Neural progenitor cell (in vitro differentiated cells): ENCODE results near the gene EIF4A3. TPM values are rescaled to one million over a fixed set of nuclear protein-coding genes. Genes with fewer than 3 reads are reported as not detected.
A peak's percentile ranks its signal among the peaks of the same experiment; 100 is the strongest.

ENCODE experiments used
- DNase-seq: peaks from one replicate; pipeline ENCODE4 v3.0.0-alpha.2; 2016; ENCODE audit warnings: low spot score
- H2AFZ ChIP-seq: fragments of 200-600 bp; sonication (generic); replicated peaks from 2 replicates; pipeline ENCODE4 v1.6.1; 2016; ENCODE audit warnings: antibody characterized with exemption
- H3F3A ChIP-seq: fragments of 200-600 bp; sonication (generic); 2 replicates; pipeline ENCODE4 v1.6.1; 2016; ENCODE audit warnings: antibody characterized with exemption, low read depth
- H3K27ac ChIP-seq: fragments of 200-600 bp; sonication (generic); 2 replicates; pipeline ENCODE4 v1.5.1; 2016; ENCODE audit warnings: mild to moderate bottlenecking
- H3K27me3 ChIP-seq: fragments of 200-600 bp; sonication (generic); 2 replicates; pipeline ENCODE4 v1.6.1; 2016; ENCODE audit warnings: mild to moderate bottlenecking, moderate library complexity
- H3K36me3 ChIP-seq: fragments of 200-600 bp; sonication (generic); 2 replicates; pipeline ENCODE4 v1.5.1; 2016
- H3K4me1 ChIP-seq: fragments of 200-600 bp; sonication (generic); 2 replicates; pipeline ENCODE4 v1.6.1; 2016; ENCODE audit warnings: mixed run types
- H3K4me2 ChIP-seq: fragments of 200-600 bp; sonication (generic); 2 replicates; pipeline ENCODE4 v1.6.1; 2016
- H3K4me3 ChIP-seq: fragments of 200-600 bp; sonication (generic); 2 replicates; pipeline ENCODE4 v1.5.1; 2016
- H3K79me2 ChIP-seq: fragments of 200-600 bp; sonication (generic); 2 replicates; pipeline ENCODE4 v1.6.1; 2016; ENCODE audit warnings: low read depth
- H3K9ac ChIP-seq: fragments of 200-600 bp; sonication (generic); 2 replicates; pipeline ENCODE4 v1.6.1; 2016
- H3K9me3 ChIP-seq: fragments of 200-600 bp; sonication (generic); 2 replicates; pipeline ENCODE4 v1.5.1; 2016; ENCODE audit warnings: low read depth
- H4K20me1 ChIP-seq: fragments of 200-600 bp; sonication (generic); 2 replicates; pipeline ENCODE4 v1.6.1; 2016; ENCODE audit warnings: low read depth
- H3K27ac Mint-ChIP-seq: 3 replicates; pipeline ENCODE4 v1.8.0; 2021; ENCODE audit warnings: mixed read lengths
- H3K27me3 Mint-ChIP-seq: 2 replicates; pipeline ENCODE4 v1.8.0; 2022; ENCODE audit warnings: low read depth, mild to moderate bottlenecking, inconsistent platforms, moderate library complexity, mixed read lengths; ENCODE audit not compliant: insufficient read depth
- H3K36me3 Mint-ChIP-seq: 3 replicates; pipeline ENCODE4 v1.8.0; 2021; ENCODE audit warnings: mixed read lengths
- H3K4me1 Mint-ChIP-seq: 3 replicates; pipeline ENCODE4 v1.8.0; 2021; ENCODE audit warnings: mixed read lengths
- H3K4me3 Mint-ChIP-seq: 3 replicates; pipeline ENCODE4 v1.8.0; 2021; ENCODE audit warnings: mild to moderate bottlenecking, moderate library complexity, mixed read lengths
- H3K9me3 Mint-ChIP-seq: 3 replicates; pipeline ENCODE4 v1.8.0; 2020; ENCODE audit warnings: mixed read lengths
- EZH2 ChIP-seq: fragments of 200-600 bp; sonication (generic); IDR thresholded peaks from 2 replicates; pipeline ENCODE4 v1.6.1; 2017; ENCODE audit warnings: antibody characterized with exemption, mild to moderate bottlenecking, moderate library complexity
- EZH2phosphoT487 ChIP-seq: fragments of 200-600 bp; sonication (generic); IDR thresholded peaks from 2 replicates; pipeline ENCODE4 v1.6.1; 2017; ENCODE audit warnings: antibody characterized with exemption
- total RNA-seq: library from RNA; depleted of rRNA; stranded (reverse); fragments of >200 nt; gene quantifications from 2 replicates; pipeline ENCODE4 v1.2.3, GENCODE V29; 2015; ENCODE audit warnings: low replicate concordance
- TF ChIP-seq, protein P1 (sequence below): fragments of 200-600 bp; sonication (generic); IDR thresholded peaks from 2 replicates; pipeline ENCODE4 v1.5.1; 2017; ENCODE audit warnings: antibody characterized with exemption, mild to moderate bottlenecking

Gene EIF4A3
- total RNA-seq, 1 donor from 2014 or later: 102 TPM

DNA sequence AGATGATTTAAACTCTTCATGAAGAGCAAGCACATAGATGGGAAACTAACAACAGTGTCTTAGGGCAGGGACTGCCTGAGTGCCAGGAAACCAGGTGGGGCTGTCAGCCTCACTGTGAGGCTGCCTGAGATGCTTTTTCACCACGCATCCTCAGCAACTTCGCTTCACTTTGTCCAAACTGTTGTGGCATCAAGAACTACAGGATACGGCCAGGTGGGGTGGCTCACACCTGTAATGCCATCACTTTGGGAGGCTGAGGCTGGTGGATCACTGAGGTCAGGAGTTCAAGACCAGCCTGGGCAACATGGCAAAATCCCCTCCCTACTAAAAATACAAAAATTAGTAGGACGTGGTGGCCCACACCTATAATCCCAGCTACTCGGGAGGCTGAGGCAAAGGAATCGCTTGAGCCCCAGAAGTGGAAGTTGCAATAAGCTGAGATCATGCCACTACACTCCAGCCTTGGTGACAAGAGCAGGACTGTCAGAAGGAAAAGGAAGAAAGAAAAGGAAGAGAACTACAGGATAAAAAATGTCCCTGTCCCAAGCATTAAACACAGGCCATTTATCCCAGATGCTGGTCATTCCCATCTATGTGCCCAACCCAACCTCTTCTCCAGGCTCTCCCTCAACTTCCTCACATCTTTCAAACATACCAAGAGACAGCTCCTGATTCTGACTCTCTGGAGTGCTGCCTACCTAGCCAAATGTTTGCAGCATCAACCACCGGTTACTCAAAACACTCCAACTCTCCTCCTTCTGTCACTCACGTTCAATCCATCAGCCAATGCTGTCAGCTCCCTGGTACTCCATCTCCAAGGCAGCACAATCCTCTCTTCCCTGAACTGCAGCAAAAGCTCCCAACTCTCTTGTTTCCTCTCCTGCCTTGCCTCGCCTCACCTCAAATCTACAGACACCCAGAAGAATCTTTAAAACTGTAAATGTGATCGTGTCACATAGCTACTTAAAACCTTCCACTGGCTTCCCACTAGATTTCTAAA, 1.6 kb downstream of the EIF4A3 start:
- peaks cover 32% of the 10 kb centered on the region for H3K4me1 ChIP-seq
- peaks cover 16% of the 10 kb centered on the region for H3K36me3 Mint-ChIP-seq
- H3K27ac Mint-ChIP-seq: peak overlapping the region; percentile 31

DNA sequence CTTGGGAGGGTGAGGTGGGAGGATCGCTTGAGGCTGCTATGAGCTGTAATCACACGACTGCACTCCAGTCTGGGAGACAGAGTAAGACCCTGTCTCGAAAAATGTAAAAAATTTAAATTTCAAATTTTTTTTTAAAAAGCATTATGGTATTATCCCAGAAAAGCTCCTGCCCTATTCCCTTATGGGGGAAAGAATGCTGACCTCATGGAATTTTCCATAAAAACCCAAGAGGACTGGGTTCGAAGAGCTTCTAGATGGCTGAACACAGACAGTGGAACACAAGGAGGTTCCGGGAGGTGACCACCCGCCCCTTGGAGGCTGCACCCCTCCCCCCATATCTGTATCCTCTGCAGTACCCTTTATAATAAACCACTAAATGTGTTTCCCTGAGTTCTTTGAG, 4.0 kb downstream of the EIF4A3 start:
- H4K20me1 ChIP-seq: peaks cover 50% of the 10 kb centered on the region
- peak overlapping the region; percentile 17 for H3K9ac ChIP-seq
- H3K36me3 ChIP-seq: peaks cover 27% of the 10 kb centered on the region
- no peaks in the 10 kb centered on the region for H3K27me3 ChIP-seq
- Mint-ChIP-seq H3K27me3 (peaks cover 4% of the 10 kb centered on the region), H3K9me3 (no peaks in the 10 kb centered on the region), H3K36me3 (peaks cover 33% of the 10 kb centered on the region), H3K4me3 (no peak overlapping the region), H3K4me1 (peaks cover 39% of the 10 kb centered on the region), H3K27ac (no peak overlapping the region)
- H3K4me3 ChIP-seq: no peak overlapping the region
- DNase-seq: no peak
- H3K4me1 ChIP-seq: peaks cover 29% of the 10 kb centered on the region
- no peak overlapping the region for H2AFZ ChIP-seq
- peak overlapping the region; percentile 30 for H3K27ac ChIP-seq
- peaks cover 19% of the 10 kb centered on the region for H3F3A ChIP-seq
- H3K79me2 ChIP-seq: peaks cover 57% of the 10 kb centered on the region
- TF ChIP-seq EZH2phosphoT487: no peak
- no peak for TF ChIP-seq EZH2
- TF ChIP-seq, protein P1, sequence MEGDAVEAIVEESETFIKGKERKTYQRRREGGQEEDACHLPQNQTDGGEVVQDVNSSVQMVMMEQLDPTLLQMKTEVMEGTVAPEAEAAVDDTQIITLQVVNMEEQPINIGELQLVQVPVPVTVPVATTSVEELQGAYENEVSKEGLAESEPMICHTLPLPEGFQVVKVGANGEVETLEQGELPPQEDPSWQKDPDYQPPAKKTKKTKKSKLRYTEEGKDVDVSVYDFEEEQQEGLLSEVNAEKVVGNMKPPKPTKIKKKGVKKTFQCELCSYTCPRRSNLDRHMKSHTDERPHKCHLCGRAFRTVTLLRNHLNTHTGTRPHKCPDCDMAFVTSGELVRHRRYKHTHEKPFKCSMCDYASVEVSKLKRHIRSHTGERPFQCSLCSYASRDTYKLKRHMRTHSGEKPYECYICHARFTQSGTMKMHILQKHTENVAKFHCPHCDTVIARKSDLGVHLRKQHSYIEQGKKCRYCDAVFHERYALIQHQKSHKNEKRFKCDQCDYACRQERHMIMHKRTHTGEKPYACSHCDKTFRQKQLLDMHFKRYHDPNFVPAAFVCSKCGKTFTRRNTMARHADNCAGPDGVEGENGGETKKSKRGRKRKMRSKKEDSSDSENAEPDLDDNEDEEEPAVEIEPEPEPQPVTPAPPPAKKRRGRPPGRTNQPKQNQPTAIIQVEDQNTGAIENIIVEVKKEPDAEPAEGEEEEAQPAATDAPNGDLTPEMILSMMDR: no peak
- H3K4me2 ChIP-seq: no peak overlapping the region
- H3K9me3 ChIP-seq: no peaks in the 10 kb centered on the region

More for the DNA sequence above, 1.6 kb downstream of the EIF4A3 start:
- H4K20me1 ChIP-seq: peaks cover 50% of the 10 kb centered on the region
- TF ChIP-seq EZH2 (no peak), EZH2phosphoT487 (no peak)
- TF ChIP-seq, protein P1: no peak
- no peaks in the 10 kb centered on the region for H3K9me3 ChIP-seq
- H2AFZ ChIP-seq: no peak overlapping the region
- H3F3A ChIP-seq: peaks cover 24% of the 10 kb centered on the region
- H3K79me2 ChIP-seq: peaks cover 69% of the 10 kb centered on the region
- peak overlapping the region; percentile 81 for H3K9ac ChIP-seq
- peak overlapping the region; percentile 90 for H3K4me3 ChIP-seq
- H3K4me2 ChIP-seq: peak overlapping the region; percentile 93
- H3K36me3 ChIP-seq: peaks cover 11% of the 10 kb centered on the region
- no peaks in the 10 kb centered on the region for H3K9me3 Mint-ChIP-seq
- H3K27ac ChIP-seq: no peak overlapping the region
- peak overlapping the region; percentile 92 for H3K4me3 Mint-ChIP-seq
- no peaks in the 10 kb centered on the region for H3K27me3 ChIP-seq
- peaks cover 4% of the 10 kb centered on the region for H3K27me3 Mint-ChIP-seq
- H3K4me1 Mint-ChIP-seq: peaks cover 49% of the 10 kb centered on the region
- DNase-seq: no peak

DNA sequence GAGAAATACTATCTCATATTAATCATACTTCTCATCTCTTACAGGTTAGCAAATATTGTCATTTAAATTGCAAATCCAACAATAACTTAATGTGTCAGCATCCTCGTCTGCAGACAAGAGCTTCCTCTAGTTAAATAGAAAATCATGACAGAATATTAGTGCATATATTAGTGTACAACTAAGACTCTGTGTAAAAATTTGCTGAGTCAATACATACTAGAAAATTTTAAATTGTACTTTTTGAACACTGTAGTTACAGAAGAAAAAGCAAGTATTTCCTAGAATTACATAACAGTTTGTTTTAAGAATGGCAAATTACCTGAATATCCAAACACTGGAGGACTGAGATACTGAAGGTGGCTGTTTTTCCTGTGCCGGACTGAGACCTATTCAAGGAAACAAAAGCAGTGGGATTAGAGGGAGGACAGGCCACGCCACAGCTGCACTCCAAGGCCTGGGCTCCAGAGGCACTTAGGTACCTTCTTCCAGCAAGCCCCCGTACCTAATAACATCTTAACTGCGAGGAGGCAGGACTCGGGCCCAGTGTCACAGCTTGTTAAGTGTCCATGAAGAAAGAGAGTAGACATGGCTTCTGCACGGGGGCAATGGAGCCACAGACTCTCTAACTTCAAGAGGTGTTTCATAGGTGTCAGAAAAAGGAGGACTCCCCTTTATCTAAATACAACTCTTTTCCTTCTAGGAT, 5.3 kb downstream of the EIF4A3 start:
- Mint-ChIP-seq H3K36me3 (peaks cover 44% of the 10 kb centered on the region), H3K4me3 (no peak overlapping the region)
- H4K20me1 ChIP-seq: peaks cover 49% of the 10 kb centered on the region

More for the DNA sequence above, 5.3 kb downstream of the EIF4A3 start:
- Mint-ChIP-seq H3K9me3 (no peaks in the 10 kb centered on the region), H3K27ac (no peak overlapping the region), H3K27me3 (peaks cover 4% of the 10 kb centered on the region), H3K4me1 (peaks cover 34% of the 10 kb centered on the region)
- Histone ChIP-seq H3K27me3 (no peaks in the 10 kb centered on the region), H2AFZ (no peak overlapping the region), H3K36me3 (peaks cover 27% of the 10 kb centered on the region), H3K27ac (no peak overlapping the region), H3K4me2 (no peak overlapping the region), H3F3A (peaks cover 17% of the 10 kb centered on the region), H3K4me1 (peaks cover 28% of the 10 kb centered on the region), H3K9me3 (no peaks in the 10 kb centered on the region), H3K4me3 (no peak overlapping the region), H3K9ac (peak overlapping the region; percentile 17), H3K79me2 (peaks cover 48% of the 10 kb centered on the region)
- DNase-seq: peak; percentile 34
- TF ChIP-seq EZH2: no peak
- TF ChIP-seq, protein P1: no peak
- TF ChIP-seq EZH2phosphoT487: no peak
